Adrenal gland (tissue), 12 donors: ENCODE results near the gene TJP2. TPM values are rescaled to one million over a fixed set of nuclear protein-coding genes. Genes with fewer than 3 reads are reported as not detected.

Experiments
- DNase-seq, 7 donors: peaks; one replicate each; pipeline ENCODE4 v3.0.0-alpha.2; 2019 to 2020
- H3K27ac ChIP-seq, 5 donors: fragments of 200-600 bp; sonication (generic) in 4 of 5; 1 replicate in 3 of 5; 2 replicates in 2 of 5; pipeline versions ENCODE4 v1.5.1 to v1.8.0; 2016 to 2020; ENCODE audit warnings: mild to moderate bottlenecking in 1 of 5
- H3K27me3 ChIP-seq: fragments of 200-600 bp; 2 replicates; pipeline ENCODE4 v1.8.0; 2021
- H3K36me3 ChIP-seq, 2 donors: fragments of 200-600 bp; replicated peaks in 1 of 2; 1 replicate in 1 of 2; 2 replicates in 1 of 2; pipeline versions ENCODE4 v1.5.1 to v1.8.0; 2018 to 2022
- H3K4me1 ChIP-seq, 2 donors: fragments of 200-600 bp; replicated peaks in 1 of 2; 1 replicate in 1 of 2; 2 replicates in 1 of 2; pipeline versions ENCODE4 v1.5.1 to v1.8.0; 2018 to 2021
- H3K4me3 ChIP-seq, 4 donors: fragments of 200-600 bp; sonication (generic) in 3 of 4; one replicate each; pipeline ENCODE4 v1.5.1; 2016 to 2018
- H3K9me3 ChIP-seq, 3 donors: fragments of 200-600 bp; sonication (generic) in 1 of 3; replicated peaks in 1 of 3; 1 replicate in 2 of 3; 2 replicates in 1 of 3; pipeline versions ENCODE4 v1.5.1 to v1.8.0; 2016 to 2021
- CTCF ChIP-seq, 6 experiments: fragments of 450-650 bp in 4 of 6; fragments of 200-600 bp in 2 of 6; sonication (generic) in 1 of 6; IDR thresholded peaks; 1 replicate in 5 of 6; 2 replicates in 1 of 6; pipeline versions ENCODE4 v1.5.1 to v1.8.0; 2016 to 2021; ENCODE audit warnings: antibody characterized with exemption in 6 of 6, mild to moderate bottlenecking in 2 of 6, moderate library complexity in 1 of 6
- POLR2A ChIP-seq, 2 donors: fragments of 450-650 bp; IDR thresholded peaks; one replicate each; pipeline ENCODE4 v1.6.1; 2017; ENCODE audit warnings: antibody characterized with exemption in 2 of 2, mild to moderate bottlenecking in 2 of 2, moderate library complexity in 1 of 2
- WGBS, 4 donors: extraction: QIAGEN DNeasy Blood & Tissue Kit in 2 of 4; methylation state at CpG; one replicate each; pipeline versions ENCODE4 v1.1.5 to v1.1.7; 2013 to 2017; 5-methylcytosine and 5-hydroxymethylcytosine counted together
- intact Hi-C, 2 donors: fragments of 100-400 bp; cut with DNase I; formaldehyde crosslinking; loops; one replicate each; pipeline versions ENCODE4 v1.14.1 to v1.15.0; 2022 to 2023
- polyA plus RNA-seq, 3 donors: library from polyadenylated mRNA; stranded (reverse); fragments of 200-250 nt in 2 of 3; fragments of 350-450 nt in 1 of 3; fragmentation: Illumina TruSeq in 1 of 3; extraction: RNeasy Lipid Tissue Mini Kit (QIAGEN cat#74804) in 1 of 3; gene quantifications; one replicate each; pipeline ENCODE4 v1.2.3, GENCODE V29; 2013 to 2014
- total RNA-seq, 9 donors: library from RNA; depleted of rRNA in 4 of 9; stranded (reverse); fragments of >200 nt in 4 of 9; fragments of 120-200 nt in 1 of 9; fragmentation: NEBNext Ultra II Directional in 1 of 9; extraction: Animal tissue kit (Norgen Biotek cat#: 25700) in 1 of 9; gene quantifications; one replicate each; pipeline versions ENCODE4 v1.1.0 to v1.2.4, GENCODE V29; 2013 to 2023
- donor health status: healthy with polysubstance abuse.
- donor health status: Bipolar disorder and iron deficiency.
- donor health status: DM: yes; HTN: yes; CAD: no.
- donor health status: DM: no; HTN: no; CAD: no.
- donor health status: DM: no; HTN: no; CAD: no.
- donor health status: DM: yes; HTN: yes; CAD: no.

Gene TJP2
- total and polyA plus RNA-seq, 12 donors, result 14.5 to 108 (median 30.2) TPM

GRCh38 chr9:69261636-69262035 lies 87.6 kb downstream of the TJP2 start:
- no peak overlapping the region for H3K4me3 ChIP-seq
- TF ChIP-seq CTCF (IDR thresholded peaks at IDR 0.05) (no peak), POLR2A (IDR thresholded peaks at IDR 0.05) (no peak)
- no peak overlapping the region for H3K27ac ChIP-seq
- DNase-seq, result no peak
- H3K9me3 ChIP-seq, result no peaks in the 10 kb centered on the region
- no peaks in the 10 kb centered on the region for H3K4me1 ChIP-seq
- intact Hi-C loops, result no loop called here
- no peaks in the 10 kb centered on the region for H3K36me3 ChIP-seq
- H3K27me3 ChIP-seq, result no peaks in the 10 kb centered on the region
- 81 to 86% (median 82%) methylated on average over 3 of the region's 3 CpGs for WGBS, 4 donors

- H3K27me3 ChIP-seq, result no peaks in the 10 kb centered on the region
- no peak for DNase-seq
- 57 to 65% (median 62%) methylated on average over 7 of the region's 7 CpGs for WGBS, 4 donors
- no peaks in the 10 kb centered on the region for H3K9me3 ChIP-seq
- intact Hi-C loops, result no loop called here
- H3K4me3 ChIP-seq, result no peak overlapping the region
- H3K27ac ChIP-seq, result no peak overlapping the region
- no peaks in the 10 kb centered on the region for H3K4me1 ChIP-seq
- no peaks in the 10 kb centered on the region for H3K36me3 ChIP-seq
- TF ChIP-seq CTCF (IDR thresholded peaks at IDR 0.05) (no peak), POLR2A (IDR thresholded peaks at IDR 0.05) (no peak)
These were observed 90.4 kb downstream of the TJP2 start for GRCh38 chr9:69264526-69264925.

GRCh38 chr9:69265891-69266290 lies 91.8 kb downstream of the TJP2 start:
- no peaks in the 10 kb centered on the region for H3K36me3 ChIP-seq
- no peak for TF ChIP-seq CTCF (IDR thresholded peaks at IDR 0.05)
- TF ChIP-seq POLR2A (IDR thresholded peaks at IDR 0.05), result no peak
- WGBS, 4 donors, result 69 to 82% (median 77%) methylated on average over 9 of the region's 9 CpGs
- intact Hi-C loops, result no loop called here
- H3K4me1 ChIP-seq, result no peaks in the 10 kb centered on the region
- H3K9me3 ChIP-seq, result no peaks in the 10 kb centered on the region
- no peak overlapping the region for H3K27ac ChIP-seq
- DNase-seq, result no peak
- H3K27me3 ChIP-seq, result no peaks in the 10 kb centered on the region
- no peak overlapping the region for H3K4me3 ChIP-seq

- TF ChIP-seq POLR2A (IDR thresholded peaks at IDR 0.05) (no peak), CTCF (IDR thresholded peaks at IDR 0.05) (no peak)
- Histone ChIP-seq H3K36me3 (no peaks in the 10 kb centered on the region), H3K27me3 (no peaks in the 10 kb centered on the region), H3K27ac (no peak overlapping the region), H3K4me3 (no peak overlapping the region), H3K9me3 (no peaks in the 10 kb centered on the region), H3K4me1 (no peaks in the 10 kb centered on the region)
- DNase-seq, result no peak
- 77 to 100% (median 86%) methylated on average over 1 of the region's 1 CpG for whole genome bisulfite sequencing, 4 donors
- intact Hi-C loops, result no loop called here
These were observed 98.1 kb downstream of the TJP2 start for GRCh38 chr9:69272212-69272611.
